NCI-H69 (cell line): ENCODE measurements around the gene JAKMIP2.
"Not testable (repeated sequence)": the region's sequence is repeated elsewhere in the genome, so short reads cannot be mapped to it uniquely, and the experiment has no call there.

Source experiments
- DNase-seq: peaks from one replicate; lab custom pipeline; 2025; lab: John Stamatoyannopoulos, UW

Gene JAKMIP2

DNA sequence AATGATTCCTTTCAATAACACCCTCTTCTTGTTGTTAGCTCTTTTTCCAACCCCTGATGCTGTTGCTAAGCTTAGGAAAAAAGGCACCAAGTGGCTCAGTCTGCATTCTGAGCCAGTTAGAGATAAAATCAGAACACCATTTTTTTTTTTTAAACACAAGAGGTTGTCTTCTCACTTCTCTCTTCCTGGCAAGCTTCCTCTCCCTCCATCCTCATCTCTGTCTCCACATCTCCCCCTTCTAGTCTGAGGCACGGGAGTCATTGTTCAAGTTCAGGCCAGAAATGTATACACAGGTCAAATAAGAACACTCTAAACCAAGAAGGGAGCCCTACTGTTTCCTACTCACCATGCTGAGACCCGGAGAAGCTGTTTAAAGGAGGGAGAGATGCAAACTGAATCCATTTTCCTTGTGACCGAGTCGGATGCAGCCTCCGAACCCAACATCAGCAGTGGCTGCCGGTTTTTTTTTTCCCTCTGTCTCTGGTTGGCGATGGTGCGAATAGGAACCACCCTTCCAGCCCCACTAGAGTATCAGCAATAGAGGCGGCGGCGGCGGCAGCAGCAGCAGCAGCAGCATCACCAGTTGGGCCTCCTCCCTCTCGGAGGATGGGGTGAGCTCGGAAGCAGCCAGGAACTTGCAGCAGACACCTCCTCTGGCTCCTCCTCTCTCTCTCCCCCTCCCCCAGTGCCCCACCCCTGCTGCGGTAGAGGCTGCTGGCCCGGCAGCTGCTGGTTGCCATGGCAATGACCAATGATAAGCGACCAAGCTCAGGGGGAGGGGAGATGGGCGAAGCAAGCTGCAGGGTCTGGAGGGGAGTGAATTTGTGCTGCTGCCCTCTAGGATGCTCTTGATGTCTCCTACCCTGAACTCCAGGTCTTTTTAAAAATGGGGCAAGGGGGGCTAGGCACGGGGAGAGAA, at the start of gene JAKMIP2:
JAKMIP2 (minus strand) TSS at position 619 of the 919 bp plus-strand sequence. CDS start 110,922 bp downstream, outside the sequence.
- DNase-seq: peak; percentile 100

DNA sequence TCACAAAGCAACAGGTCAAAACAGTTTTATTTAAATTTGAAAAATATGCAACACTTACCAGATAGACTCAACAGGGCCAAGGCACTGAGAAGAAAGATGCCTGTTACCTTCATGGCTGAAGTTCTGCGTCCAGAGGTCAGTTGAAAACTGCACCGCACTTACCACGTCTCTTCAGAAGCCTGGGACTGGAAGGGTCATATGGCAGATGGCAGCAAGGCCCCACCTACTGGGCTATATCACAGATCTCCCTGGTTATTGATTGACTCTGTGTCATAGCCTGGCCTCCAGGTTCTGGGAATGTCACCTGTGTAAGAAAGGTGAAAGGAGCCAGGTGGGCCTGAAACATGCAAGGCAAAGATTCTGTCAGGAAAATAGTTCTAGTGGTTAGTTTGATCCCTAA, 48.9 kb upstream of the JAKMIP2 start, which contains the start of gene SPINK1:
SPINK1 (minus strand) TSS at position 207 of the 400 bp plus-strand sequence; CDS start at position 113, 94 bp downstream.
- no peak for DNase-seq

DNA sequence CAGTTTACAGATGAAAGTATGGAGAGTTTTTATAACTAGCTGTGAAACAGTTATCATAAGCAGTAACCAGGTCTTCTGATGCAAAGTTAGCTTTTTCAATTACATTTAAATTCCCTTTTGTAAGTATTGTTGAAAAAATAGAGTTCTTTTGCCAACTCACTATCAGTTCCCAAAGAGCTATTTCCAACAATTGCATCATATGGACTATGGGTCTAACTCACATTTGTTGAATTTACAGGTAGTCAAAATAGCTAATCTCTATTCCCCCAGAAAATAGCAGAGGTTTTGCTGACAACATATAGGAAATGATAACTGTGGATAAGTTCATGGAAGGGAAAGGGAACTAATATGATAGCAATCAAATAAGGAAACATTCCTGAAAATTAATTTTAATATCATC, 47.5 kb upstream of the JAKMIP2 start:
- DNase-seq: peak; percentile 24

DNA sequence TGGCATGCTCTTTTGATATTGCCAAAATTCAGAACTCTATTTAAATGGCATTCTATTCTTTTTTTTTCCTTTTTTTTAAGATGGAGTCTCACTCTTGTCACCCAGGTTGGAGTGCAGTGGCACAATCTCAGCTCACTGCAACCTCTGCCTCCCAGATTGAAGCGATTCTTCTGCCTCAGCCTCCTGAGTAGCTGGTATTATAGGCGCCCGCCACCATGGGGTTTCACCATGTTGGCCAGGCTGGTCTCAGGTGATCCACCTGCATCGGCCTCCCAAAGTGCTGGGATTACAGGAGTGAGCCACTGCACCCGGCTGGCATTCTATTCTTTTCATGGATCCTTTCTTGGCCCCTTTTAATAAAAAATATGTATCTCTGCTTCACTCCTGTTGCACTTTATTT, 44.5 kb upstream of the JAKMIP2 start:
- DNase-seq: not testable (repeated sequence)

DNA sequence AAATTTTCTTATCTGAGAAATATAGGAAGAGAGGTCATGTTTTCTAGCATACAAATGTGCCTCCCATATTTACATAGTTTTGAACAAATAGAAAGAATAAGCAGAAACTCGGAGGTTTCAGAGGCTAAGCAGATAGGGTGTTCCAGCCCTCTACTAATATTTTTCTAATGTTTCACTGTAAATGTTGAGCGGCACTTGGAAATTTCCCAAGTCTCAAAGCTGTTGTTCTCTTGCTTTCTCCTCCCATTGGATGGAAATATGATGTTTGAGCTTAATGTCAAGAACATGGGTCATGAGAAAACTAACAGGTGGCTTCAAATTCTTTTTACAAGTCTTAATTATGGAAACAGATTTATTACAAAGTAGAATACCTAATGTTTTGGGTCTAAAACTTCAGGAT, 43.8 kb upstream of the JAKMIP2 start:
- DNase-seq: no peak

DNA sequence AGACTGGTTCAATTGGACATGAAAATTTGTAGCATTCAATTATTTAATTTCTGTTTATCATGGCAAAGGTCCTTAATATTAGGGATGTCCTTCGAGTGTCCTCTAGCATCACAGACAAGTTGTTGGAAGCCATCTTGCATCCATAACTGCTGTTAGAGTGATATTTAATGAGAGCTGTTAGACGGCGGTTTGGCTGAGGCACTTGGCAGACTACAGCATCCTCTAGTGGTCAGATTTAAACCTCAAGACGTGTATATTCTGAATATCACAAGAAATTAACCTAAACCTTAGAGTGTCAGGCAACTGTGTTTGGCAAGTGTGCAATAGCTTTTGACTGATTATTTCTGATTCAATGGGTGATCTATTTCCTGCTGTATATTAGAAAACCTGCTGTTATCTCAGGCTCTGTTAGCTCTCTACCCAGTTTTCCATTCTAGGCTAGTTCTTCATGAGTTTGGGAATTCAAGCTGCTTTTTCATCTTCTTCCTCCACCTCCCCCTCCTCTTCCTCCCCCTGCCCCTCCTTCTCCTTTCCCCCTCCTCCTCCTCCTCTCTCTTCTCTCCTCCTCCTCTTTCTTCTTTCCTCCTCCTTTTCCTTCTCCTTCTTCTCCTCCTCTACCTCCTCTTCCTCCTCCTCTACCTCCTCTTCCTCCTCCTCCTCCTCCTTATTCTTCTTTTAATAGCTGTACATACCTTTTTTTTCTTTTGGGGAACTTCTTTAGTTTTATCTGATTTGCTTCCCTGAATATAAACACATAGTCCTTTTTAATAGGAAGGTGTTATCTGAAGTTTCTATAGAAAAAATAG, 40.4 kb upstream of the JAKMIP2 start:
- peak; percentile 91 for DNase-seq

DNA sequence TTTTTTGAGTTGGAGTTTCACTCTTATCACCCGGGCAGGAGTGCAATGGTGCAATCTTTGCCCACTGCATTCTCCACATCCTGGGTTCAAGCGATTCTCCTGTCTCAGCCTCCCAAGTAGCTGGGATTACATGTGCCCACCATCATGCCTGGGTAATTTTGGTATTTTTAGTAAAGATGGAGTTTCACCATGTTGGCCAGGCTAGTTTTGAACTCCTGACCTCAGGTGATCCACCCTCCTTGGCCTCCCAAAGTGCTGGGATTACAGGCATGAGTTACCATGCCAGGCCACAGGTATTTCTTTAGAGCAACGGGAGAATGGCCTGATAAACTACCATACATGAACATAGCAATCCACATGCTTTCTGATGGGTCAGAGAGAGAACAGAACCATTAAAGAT, 39.7 kb upstream of the JAKMIP2 start:
- not testable (repeated sequence) for DNase-seq

- DNase-seq: no peak
Measured at GRCh38 chr5:147821766-147822165, 39.2 kb upstream of the JAKMIP2 start.

DNA sequence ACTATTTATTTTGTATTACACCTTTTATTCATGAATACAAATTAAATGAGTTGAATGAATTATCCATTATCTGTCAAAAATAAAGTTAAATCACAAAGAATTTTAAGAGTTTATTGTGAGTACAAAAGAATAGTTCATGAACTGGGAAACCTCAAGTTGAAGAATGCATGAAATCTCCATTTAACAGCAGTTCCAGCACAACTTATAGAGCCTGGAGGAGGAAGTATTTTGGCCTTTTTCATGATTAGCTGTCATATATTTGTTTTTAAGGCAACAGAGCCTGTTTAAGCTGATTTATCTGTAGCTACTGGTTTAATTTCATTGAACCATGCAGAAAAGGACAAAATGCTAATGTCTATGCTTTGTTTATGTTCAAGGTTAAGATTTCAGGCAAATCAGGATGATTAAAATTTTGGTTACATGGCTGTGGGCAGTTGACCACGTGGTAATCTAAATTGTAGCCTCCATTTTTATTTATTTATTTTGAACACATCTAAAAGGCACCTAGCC, 36.8 kb upstream of the JAKMIP2 start:
- peak; percentile 19 for DNase-seq

DNA sequence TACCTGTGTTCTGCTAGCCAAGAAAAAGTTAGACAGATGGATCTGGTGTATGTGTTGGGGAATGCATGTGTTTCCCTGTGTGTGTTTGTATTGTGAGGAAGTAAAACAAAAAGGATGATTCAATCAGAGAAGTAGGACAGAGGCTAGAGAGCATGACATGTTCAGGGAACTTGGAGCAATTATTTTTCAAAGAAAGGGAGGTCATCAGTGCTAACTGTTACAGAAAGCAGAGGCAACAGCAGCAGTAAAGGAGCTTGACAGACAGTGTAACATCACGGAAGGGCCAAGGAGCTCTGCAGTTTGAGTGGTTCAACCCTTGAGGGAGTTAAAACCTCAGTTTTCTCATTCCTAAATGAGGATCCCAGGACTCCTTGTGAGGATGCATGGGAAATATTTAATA, 35.8 kb upstream of the JAKMIP2 start:
- peak; percentile 31 for DNase-seq

GRCh38 chr5:147813696-147814095, 31.2 kb upstream of the JAKMIP2 start:
- DNase-seq: no peak

GRCh38 chr5:147809830-147810666, 27.5 kb upstream of the JAKMIP2 start:
- DNase-seq: no peak

DNA sequence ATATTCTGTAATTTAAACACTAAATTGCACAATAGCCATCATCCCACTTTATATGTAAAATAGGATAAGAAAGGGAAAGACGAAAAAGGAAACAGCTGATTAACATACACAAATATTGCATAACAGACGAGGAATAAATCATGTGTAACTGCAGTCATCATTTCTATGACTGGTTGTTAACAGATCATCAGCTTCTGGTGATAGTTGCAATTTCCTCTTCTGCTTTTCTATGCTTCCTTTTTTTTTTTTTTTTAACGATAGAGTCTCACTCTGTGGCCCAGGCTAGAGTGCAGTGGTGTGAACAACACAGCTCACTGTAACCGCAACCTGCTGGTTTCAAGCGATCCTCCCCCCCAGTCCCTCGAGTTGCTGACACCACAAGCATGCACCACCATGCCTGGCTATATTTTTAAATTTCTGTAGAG, 22.5 kb upstream of the JAKMIP2 start:
- DNase-seq: peak; percentile 74

- peak; percentile 65 for DNase-seq
Measured at GRCh38 chr5:147804334-147804733, 21.8 kb upstream of the JAKMIP2 start.

- no peak for DNase-seq
Measured at GRCh38 chr5:147803926-147804325, 21.4 kb upstream of the JAKMIP2 start.

GRCh38 chr5:147803161-147803560, 20.6 kb upstream of the JAKMIP2 start:
- not testable (repeated sequence) for DNase-seq

DNA sequence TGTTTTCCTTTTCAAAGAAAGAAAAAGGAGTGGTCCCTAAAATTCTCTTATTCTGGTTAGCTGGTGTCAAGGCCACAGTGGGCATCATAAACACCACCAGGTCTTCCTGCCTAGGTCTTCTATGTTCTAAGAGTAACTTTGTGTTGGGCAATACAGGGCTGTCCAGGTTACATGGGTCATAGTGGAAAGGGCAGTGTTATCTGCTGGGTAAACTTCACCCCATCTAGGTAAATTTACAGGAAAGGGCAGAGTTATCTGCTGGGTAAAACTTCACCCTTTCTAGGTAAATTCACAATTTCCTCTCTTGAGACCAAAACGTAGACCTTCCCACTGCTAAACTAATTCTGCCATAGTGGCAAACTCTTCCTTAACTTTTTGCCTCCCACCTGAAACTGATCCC, 18.9 kb upstream of the JAKMIP2 start:
- DNase-seq: no peak

DNA sequence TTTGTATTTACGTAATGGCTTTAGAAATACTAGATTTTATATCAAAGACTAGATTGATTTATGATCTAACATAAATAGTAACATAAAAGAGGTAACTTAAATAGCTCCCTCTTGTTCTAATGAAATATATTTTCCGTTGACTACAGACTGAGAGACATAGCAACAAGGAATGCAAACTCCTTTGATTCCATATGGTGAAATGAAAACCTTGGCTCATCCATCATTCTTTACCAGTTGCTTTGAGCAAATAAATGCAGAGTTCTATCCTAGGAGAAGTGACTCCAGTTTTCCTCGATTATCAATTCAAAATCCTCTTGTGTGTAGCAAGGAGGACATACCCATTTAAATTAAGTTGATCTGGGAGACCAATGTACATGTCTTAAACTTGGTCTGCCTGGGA, 18.0 kb upstream of the JAKMIP2 start:
- no peak for DNase-seq

- DNase-seq: no peak
Measured at GRCh38 chr5:147796556-147797308, 14.2 kb upstream of the JAKMIP2 start.

- DNase-seq: no peak
Measured at GRCh38 chr5:147791181-147791580, 8.7 kb upstream of the JAKMIP2 start.

DNA sequence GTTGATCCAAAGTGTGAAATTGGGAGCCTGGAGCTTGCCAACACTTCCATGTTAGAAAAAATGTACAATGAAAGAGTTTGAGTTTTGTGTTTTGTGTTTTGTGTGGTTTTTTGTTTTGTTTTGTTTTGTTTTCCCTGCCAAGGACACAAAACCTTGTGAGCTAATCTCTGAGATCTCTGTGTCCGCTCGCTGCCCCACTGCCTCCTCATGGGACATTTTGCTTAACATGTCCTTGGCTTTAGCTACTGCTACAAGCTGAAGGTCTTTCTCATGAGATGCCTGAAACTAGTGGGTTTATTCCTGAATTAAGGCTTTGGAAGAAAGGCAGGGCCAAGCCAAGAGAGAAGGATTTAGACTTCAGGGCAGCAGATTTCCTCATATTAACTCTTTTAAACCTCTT, 7.3 kb upstream of the JAKMIP2 start:
- no peak for DNase-seq
